Measurements from ENCODE around the gene CACNA1G.

CACNA1G gene

DNA sequence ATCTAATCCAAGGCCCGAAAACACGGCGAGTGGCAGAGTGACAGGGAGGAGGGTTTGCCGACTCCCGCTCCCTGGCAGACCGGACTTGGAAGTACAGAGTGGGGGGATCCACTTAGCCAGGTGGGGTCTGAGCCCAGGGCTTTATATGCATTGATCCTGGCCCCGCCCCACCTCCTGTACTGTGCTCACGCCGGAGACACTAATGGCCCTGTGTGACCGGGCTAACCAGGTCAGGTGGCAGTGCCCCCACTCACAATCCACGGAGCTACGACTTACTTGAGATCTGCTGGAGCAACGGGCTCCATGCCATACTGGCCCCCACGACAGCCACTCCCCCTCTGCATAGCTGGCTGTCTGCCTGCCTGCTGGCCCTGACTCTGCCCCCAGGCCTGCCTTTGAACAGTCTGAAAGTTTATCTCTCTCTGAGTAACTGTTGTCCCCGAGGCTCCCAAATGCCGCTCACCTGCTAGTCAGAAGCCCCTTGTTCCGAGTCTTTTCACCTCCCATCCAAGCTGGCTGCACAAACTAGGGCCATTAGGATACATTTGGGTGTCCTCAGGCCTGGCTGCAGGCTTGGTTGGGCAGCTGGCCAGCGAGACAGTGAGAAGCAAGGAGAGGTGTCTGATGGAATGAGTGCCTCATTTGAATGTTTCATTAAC lies 28.0 kb downstream of the CACNA1G start:
- DNase-seq (ENCODE audit: low spot score), result no peak

DNA sequence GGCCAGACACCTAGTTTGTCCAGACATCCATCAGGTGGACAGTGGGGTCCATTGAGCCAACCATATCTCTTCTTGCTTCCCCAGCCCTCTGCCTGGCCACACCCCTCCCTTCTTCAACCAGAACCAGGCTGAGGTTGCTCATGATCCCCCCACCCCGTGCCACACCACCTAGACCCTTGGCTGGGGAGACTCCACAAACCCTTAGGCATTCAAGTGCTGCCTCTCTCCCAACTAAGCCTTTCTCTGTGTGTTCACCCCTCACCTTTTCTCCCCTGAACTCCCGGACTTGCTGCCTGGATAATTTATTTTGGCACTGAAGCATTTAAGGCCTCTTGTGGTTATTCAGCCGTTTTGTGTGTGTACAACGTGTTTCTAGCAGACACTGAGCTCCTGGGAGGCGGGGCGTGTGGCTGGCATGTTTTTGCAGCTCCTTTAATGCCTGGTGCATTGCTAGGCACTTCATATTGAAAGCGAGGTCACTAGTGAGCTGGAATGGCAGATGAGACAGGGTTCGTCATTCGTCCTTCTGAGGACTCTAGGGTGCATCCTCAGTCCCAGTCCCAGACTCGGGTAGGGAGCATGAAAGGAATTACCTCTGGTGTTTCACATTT lies 28.7 kb downstream of the CACNA1G start:
- DNase-seq (ENCODE audit: low spot score), result no peak

DNA sequence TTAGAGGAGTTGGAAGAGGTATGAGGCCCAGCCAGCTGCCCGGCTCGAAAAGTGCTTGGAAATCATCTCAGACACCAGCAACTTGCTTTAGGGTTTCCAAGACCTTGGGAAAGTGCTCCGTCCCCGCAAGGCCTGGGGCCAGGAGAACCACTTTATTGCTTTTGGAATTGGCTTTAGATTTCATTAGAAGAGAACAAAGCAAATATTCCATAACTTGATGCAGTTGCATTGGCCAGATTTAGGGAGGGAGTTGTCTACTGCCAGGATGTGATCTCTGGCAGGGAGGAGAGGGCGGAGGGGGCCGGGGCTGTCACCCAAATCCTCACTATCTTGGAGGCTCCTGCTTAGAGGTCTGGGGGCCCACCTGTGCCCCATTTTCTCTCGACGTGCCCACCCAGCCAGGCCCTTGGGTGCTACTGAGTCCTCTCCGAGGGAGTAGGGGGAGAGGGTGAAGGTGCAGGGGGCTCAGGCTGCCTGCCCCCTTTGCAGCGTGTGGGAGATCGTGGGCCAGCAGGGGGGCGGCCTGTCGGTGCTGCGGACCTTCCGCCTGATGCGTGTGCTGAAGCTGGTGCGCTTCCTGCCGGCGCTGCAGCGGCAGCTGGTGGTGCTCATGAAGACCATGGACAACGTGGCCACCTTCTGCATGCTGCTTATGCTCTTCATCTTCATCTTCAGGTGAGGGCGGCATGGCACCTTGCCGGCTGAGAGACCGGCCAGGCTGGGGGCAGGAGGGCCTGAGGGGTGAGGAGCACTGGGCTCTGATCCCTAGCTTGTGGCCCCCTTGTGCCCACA lies 30.6 kb downstream of the CACNA1G start:
- DNase-seq (ENCODE audit: low spot score), result no peak

DNA sequence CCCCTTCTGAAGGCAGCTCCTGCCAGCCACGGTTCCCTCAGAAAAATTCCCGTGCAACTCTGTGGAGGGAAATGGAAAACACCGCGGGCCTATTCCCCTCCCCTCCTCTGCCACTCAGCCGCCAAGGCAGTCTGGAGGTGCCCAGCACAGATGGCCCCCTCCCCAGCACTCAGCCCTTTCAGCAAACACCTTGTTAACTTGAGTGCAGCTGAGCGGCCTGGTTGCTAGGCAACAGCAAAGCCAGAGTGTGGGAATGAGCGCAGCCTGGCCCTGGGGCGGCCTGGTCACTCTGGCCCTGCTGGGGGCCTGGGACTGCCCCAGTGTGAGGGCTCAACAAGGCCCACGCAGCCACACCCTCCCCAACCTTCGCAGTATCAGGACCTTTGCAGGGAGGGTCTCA lies 32.8 kb downstream of the CACNA1G start:
- no peak for DNase-seq (ENCODE audit: low spot score)

DNA sequence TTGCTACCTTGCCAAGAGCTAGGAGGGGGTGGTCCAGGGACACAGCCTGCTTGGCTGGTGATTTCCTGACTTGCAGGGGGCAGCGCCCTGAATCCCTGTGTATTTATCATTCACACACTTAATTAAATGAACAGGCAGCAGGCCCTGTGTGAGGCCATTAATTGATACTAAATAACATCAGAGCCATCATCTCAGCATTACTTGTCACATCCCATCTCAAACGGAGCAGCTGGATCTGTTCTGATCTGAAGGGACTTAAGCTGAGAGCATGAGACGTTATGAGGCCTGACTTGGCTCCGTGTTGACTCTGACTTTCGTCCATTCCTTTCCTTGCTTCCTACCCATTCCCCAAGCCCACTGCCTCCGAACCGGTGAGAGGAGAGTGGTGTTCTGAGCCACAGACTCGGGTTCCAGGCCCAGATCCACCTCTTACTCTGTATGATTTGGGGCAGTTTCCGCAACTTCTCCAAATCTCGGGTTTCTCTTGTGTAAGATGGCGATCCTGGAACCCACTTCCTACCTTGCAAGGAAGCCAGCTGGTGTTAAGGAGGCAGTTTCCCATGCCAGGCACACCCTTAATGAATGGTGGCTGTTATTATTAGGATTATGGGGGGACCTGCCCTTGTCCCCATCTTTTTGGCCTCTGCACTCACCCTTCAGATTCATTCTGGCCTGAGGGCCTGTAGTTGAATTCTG lies 33.8 kb downstream of the CACNA1G start:
- no peak for DNase-seq (ENCODE audit: low spot score)

DNA sequence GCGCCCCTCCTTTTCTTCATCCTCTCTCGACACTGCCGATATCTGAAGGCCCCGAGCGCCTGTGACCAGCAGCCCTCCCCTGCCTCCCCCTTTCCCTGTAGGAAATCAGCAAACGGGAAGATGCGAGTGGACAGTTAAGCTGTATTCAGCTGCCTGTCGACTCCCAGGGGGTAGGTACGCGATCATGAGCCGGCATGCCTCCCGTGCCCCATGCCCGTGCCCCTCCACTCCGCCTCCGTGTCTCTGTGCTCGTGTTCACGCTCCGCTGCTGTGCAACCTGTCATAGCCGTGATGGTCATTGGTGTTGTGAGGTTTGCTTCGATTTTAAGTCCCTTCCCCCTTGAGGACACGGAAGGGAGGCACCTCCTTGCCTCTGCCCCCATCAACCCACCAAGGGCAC lies 34.4 kb downstream of the CACNA1G start:
- DNase-seq (ENCODE audit: low spot score), result no peak

DNA sequence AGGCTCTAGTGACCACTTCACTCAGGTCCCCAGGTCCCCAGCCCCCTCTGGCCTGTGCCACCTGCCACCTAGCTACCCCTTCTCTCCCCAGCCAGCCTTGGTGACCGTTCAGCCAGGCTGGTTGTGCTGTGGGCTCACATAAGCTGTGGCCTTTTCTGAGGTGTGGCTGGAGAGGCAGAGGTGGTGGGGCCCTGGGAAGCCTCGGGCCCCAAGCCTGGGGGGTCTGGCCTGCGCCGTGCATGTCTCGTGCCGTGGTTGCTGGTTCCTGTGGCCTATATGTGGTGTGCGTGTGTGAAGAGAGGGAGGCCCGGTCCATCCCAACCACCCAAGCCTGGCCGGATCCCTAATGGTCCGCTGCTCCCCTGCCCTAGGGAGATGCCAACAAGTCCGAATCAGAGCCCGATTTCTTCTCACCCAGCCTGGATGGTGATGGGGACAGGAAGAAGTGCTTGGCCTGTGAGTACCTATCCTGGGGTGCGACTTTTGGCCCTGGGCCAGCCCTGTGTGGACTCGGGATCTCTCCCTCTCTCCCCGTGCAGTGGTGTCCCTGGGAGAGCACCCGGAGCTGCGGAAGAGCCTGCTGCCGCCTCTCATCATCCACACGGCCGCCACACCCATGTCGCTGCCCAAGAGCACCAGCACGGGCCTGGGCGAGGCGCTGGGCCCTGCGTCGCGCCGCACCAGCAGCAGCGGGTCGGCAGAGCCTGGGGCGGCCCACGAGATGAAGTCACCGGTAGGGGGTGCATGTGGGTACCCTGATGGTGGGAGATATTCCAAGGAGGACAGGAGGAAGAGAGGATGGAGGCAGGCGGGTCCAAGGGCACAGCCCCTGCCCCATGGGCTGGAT lies 35.9 kb downstream of the CACNA1G start:
- no peak for DNase-seq (ENCODE audit: low spot score)

DNA sequence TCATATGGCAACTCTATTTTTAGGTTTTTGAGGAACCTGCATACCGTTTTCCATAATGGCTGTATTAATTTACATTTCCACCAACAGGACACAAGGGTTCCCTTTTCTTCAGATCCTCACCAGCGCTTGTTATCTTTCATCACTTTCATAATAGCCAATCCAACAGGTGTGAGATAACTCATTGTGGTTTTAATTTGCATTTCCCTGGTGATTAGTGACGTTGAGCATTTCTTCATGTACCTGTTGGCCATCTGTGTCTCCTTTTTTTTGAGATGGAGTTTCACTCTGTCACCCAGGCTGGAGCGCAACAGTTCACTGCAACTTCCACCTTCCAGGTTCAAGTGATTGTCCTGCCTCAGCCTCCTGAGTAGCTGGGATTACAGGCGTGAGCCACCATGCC lies 38.0 kb downstream of the CACNA1G start:
- no peak for DNase-seq (ENCODE audit: low spot score)

DNA sequence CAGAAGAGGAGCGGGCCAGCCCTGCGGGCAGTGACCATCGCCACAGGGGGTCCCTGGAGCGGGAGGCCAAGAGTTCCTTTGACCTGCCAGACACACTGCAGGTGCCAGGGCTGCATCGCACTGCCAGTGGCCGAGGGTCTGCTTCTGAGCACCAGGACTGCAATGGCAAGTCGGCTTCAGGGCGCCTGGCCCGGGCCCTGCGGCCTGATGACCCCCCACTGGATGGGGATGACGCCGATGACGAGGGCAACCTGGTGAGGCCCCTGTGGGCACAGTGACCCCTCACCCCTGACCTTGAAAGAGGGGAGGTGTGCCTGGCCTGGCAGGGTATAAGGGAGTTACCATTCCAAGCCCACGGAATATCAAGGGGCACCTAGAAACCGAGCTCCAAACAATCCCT lies 39.1 kb downstream of the CACNA1G start:
- no peak for DNase-seq (ENCODE audit: low spot score)

DNA sequence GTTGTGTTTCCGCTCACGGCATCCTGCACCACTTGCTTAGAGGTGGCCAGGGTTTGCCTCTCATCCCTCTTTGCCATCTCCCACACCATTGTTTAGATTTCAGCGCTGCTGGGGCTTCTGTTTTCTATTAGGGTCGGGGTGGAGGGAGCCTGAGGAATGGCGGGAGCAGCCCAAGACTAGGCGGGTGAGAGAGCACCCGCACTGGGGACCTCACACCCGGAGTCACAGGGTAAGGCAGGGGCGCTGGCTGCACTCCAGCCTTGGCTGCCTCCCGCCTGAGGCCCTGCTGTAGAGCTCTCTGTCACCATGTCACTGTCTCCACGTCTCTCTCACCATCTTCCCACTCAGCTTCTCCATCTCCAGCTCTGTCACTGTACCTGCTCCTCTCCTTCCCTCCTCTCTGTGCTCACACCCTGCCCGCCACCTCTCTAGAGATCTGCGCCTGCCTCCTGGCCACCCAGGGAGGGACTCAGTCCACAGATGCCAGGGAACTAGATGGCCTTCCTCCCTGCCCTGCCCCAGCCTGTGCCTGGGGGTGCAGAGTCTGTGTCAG lies 41.4 kb downstream of the CACNA1G start:
- DNase-seq (ENCODE audit: low spot score), result no peak

DNA sequence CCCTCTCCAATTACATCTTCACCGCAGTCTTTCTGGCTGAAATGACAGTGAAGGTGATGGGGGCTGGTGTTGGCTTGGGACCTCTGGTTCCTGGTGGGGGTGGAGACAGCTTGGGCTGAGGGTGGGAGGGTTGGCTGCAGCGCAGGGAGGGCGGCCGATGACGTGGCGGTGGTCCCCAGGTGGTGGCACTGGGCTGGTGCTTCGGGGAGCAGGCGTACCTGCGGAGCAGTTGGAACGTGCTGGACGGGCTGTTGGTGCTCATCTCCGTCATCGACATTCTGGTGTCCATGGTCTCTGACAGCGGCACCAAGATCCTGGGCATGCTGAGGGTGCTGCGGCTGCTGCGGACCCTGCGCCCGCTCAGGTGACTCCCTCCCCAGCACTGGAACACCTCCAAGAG lies 42.3 kb downstream of the CACNA1G start:
- DNase-seq (ENCODE audit: low spot score), result no peak

DNA sequence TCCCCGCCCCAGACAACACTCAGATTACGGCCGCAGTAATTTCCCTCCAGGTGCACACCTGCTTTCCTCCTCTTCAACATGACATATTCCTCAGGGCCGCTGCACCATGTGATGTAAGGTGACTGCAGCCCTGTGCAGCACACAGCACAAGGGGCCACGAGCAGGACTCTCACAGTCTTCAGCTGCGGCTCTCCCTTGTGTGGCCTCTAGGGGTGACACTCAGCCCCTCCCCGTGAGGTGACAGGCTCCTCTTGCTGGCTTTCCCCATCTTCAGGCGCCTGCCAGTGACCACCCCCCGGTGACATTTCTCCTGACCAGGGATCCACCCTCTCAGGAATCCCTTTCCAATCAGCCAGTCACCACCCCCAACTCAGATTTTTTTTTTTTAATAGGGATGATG lies 42.8 kb downstream of the CACNA1G start:
- DNase-seq (ENCODE audit: low spot score), result no peak

DNA sequence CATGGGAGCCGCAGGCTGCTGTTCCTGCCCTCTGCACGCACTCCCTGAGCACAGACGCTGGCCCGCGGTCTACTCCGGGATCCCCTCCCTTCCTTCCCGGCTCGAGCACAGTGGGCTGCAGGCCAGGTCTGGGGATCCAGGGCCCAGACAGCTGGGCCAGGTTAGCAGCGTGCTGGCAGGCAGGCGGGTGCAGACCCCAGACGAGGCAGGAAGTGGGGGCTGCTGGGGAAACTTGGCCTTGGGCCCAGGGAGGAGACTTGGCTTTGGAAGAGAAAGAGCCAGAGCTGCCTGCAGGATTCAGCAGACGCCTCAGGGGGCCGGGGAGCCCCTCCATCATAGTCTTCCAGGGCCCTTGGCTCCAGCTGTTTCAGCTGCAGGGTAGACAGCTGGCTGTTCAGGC lies 44.0 kb downstream of the CACNA1G start:
- no peak for DNase-seq (ENCODE audit: low spot score)

DNA sequence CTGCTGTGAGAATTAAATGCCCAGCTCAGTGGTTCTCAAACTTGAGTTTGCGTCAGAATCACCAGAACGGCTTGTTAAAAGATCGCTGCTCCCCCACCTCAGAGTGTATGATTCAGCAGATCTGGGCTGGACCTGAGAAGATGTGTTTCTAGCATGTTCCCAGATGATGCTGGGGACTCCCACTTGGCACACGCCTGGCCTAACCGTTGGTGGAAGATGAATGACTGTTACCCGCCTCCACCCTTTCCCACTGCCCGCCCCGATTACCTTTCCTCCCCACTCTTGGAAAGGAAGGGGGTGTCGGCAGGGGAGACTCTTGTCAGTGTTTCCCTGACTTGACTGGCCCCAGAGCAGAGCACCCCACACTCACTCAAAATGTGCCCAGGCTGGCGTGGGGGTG lies 44.9 kb downstream of the CACNA1G start:
- no peak for DNase-seq (ENCODE audit: low spot score)

DNA sequence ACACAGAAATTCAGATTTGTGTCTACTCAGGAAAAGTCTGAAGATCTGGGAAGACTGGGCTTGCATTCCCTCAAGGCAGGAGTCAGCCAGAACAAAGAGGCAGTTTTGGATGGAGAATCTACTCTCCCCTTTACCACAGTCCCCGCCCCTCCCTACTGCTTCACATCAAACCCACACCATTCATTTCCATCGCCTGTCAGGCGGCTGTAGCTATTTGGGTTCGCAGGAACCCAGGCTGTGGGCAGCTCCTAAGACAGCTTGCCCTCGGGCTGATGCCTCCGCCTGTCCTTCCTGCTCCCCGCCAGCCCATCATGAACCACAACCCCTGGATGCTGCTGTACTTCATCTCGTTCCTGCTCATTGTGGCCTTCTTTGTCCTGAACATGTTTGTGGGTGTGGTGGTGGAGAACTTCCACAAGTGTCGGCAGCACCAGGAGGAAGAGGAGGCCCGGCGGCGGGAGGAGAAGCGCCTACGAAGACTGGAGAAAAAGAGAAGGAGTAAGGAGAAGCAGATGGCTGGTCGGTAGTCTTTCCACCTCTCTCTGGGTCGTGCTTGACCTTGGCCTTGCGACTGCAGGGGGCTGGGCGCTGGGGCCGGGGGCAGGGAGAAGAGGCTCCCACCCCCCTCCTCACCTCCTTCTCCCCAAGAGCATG lies 47.1 kb downstream of the CACNA1G start:
- no peak for DNase-seq (ENCODE audit: low spot score)

DNA sequence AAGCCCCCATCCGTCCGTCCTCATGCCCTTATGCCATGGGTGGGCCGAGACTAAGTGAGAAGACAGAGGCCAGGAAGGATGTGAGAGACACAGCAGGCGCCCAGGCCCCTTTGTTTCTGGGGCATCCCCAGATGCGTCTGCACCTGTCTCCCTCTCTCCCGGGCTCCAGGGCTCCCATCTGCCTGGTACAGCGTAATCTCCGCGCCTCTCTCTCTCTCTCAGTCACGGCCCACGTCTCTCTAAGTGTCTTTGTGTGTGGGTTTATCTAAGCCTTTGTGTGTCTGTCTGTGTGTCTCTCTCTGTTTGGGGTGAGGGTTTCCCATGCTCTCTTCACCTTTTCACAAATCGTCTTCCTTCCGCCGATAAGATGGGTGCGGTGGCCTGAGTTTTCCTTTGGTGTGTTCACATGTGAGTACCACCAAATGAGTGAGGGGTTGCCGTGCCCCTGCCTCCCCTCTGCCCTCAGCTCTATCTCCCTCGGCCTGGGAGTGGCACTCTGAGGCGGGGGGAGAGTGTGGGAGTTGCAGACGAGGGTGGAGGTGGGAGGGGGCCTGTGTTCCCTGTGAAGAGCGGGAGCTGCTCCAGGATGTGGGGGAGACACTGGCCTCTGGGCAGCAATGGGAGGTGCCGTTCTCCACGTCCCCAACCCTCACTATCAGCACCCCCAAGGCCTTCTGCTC lies 48.3 kb downstream of the CACNA1G start:
- DNase-seq (ENCODE audit: low spot score), result peak; percentile 52

DNA sequence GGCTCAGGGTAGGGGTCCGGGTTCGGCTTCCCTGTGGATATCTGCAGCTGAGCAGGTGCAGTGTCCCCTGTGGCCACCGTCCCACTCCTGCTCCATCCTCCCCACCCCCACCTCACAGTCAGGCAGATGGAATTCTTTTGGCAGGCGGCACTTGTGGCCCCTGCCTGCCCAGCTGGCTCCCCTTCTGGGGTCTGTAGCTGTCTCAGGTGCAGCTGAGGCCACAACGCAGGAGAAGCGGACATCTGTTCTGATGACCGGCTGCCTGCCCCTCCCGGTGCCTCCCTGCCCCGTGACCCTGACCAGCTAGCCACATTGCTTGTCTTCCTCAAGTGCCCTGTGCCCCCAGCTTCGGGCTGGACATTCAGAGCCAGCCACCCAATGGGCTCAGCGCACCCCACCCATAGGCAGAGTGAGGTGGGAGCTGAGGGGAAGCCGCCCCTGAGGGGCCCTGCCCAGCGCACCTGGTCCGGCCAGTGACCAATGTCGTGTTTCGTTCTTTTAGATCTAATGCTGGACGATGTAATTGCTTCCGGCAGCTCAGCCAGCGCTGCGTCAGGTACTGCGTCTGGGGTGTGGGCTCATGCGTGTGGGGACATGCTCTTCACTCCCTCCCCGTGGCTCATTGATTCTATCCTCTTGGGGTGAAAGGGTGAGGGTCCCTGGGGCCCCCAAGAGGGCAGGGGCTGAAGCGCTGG lies 49.0 kb downstream of the CACNA1G start:
- no peak for DNase-seq (ENCODE audit: low spot score)

DNA sequence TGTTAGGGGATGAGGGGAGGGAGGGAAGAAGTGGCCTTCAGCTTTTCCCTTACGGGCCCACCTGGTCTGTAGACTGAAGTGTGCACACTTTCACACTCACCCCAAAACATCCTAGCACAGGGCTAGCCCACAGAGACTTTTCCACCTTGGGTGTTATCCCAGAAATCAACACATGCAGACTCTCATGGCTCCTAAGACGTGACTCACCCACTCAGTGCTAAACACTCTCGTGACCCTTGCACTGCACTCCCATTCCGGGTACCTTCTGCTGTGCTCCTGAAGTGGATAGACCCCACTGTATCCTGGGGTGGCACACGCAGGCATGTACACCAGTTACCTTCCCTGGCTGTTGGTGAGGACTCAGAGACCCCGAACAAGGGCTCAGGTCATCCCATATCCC lies 51.1 kb downstream of the CACNA1G start:
- DNase-seq (ENCODE audit: low spot score), result no peak

DNA sequence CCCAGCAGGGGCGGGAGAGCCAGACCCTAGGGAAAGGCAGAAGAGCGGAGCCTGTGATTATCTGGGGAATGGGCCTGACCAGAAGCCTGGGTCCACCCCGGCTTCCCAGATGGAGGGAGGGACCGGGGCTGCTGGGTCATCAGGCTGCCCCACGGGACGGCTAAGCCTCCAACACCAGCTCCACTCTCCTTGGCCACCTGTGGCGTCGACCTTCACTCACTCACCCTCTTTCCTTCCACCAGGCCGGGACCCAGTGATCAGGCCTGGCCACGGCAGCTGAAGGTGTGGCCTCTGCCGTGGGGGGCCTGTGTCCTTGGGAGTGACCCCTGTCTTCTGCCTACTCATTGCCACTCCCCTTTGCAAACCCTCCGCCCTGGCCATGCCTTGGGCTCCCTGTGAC lies 51.8 kb downstream of the CACNA1G start:
- DNase-seq (ENCODE audit: low spot score), result no peak

All from putamen (tissue), 1 donor.